ENCODE results near the gene LOXL1.

LOXL1 gene

DNA sequence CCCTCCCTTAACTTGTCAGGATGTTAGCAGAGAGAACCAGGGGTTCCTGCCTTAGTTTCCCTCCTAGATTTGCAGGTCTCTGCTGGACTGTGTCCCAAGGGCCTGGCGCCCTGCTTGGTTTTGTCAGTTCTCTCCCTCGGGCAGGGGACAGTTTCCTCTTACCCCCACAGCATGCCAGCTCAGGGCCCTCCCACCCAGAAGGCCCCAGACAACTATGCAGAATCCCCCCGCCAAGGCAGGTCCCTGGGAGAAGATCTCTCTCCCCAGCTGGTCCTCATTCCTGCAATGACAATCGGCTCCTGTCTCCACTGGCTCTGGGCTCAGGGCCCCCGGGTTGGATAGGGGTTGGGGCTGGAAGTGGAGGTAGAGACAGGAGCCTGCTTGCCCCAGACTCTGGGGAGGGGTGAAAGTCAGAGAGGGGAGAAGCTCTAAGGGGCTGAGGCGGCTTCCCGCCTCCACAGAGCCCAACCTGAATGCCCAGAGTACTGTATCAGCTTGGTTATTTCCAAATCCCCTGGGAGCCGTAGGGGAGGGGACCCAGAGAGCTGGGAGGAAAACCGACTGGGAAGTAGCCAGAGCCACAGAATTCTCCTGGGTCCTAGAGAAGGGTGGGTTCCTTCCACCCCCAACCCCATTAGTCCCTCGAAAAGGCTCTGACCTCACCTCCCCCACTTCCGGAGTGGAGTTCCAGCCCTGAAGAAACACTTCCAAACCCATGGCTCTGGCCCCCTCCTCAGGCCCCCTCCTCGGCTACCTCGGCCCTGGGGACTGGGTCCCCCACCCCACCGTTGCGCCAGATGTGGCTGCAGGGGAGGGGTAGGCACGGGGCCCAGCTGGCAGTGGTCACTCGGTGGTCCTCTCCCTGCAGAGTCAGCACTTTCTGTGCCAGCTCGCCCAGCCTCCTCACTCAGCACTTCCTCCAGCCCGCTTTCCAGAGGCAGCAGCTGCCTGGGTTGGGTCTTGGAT, 3.8 kb upstream of the LOXL1 start:
- in situ Hi-C loops (cut with HindIII; ENCODE audit: low sequenced_read_pairs) = loop anchor here (5.0 kb wide), 1 partner anchor 75 kb away; no protein-coding TSS in a partner anchor
- DNase-seq (ENCODE audit: low read depth) = peak; percentile 50
- no peak for TF ChIP-seq CTCF (IDR thresholded peaks at IDR 0.05; ENCODE audit: low read depth, low read length, missing control alignments)
- no peak overlapping the region for H3K4me3 ChIP-seq (ENCODE audit: low read depth, low read length)

DNA sequence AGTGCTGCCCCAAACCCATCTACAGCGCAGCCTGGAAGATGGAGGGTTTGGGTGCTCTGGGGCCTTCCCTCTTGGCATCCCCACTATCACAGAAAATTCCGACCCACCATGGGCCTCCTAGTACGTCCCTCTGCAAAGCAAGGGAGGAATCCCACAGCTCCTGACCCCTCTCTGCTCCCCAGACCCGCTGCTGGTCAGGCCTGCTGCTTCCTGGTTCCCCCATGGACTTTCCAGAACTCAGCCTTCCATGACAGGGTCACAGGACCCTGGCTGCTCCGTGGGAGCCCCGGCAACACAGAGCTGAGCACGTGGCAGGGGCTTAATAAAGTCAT, 3.1 kb upstream of the LOXL1 start:
- no peak for DNase-seq (ENCODE audit: low read depth)
- in situ Hi-C loops (cut with HindIII; ENCODE audit: low sequenced_read_pairs) = loop anchor here (5.0 kb wide), 1 partner anchor 76 kb away; no protein-coding TSS in a partner anchor
- H3K4me3 ChIP-seq (ENCODE audit: low read depth, low read length) = no peak overlapping the region
- TF ChIP-seq CTCF (IDR thresholded peaks at IDR 0.05; ENCODE audit: low read depth, low read length, missing control alignments) = no peak

- no peak for DNase-seq (ENCODE audit: low read depth)
- H3K4me3 ChIP-seq (ENCODE audit: low read depth, low read length) = peak overlapping the region; percentile 3
- TF ChIP-seq CTCF (IDR thresholded peaks at IDR 0.05; ENCODE audit: low read depth, low read length, missing control alignments) = no peak
- in situ Hi-C loops (cut with HindIII; ENCODE audit: low sequenced_read_pairs) = loop anchor here (5.0 kb wide), 1 partner anchor 76 kb away; no protein-coding TSS in a partner anchor
Measured at GRCh38 chr15:73923488-73924164, 2.6 kb upstream of the LOXL1 start.

DNA sequence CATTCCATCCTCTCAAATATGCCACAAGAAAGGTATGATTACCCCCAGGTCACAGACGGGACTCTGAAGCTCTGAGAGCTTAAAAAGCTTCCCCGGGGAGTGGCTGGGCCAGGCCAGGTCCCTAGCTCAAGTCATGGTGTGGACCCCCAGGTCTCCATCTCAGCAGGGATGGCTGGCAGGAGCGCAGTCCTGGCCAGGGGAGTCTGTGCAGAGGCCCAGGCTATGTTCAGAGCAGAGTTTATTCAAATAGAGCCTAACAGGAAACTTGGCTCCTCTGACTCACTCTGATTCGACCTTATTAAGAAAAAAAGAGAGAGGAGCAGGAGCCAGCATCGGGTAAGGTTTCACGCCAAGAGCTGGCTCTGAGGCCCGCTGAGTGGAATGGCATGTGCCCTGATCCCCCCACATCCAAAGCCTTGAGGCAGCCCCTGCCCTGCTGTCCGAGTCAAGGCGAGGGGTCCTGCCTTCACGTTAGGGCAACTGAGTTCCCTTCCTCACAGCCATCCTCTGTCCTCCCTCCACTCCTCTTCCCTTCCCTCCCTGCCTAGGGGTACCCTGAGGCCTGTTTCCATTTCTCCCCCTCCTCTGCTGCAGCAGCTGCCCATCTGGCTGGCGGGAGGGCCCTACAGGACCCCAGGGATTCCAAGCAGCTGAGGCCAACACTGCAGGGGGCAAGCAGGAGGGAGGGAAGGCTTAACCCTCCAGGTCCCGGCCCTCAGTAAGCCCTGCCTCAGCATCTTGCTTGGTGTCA, 1.9 kb upstream of the LOXL1 start:
- no peak for TF ChIP-seq CTCF (IDR thresholded peaks at IDR 0.05; ENCODE audit: low read depth, low read length, missing control alignments)
- H3K4me3 ChIP-seq (ENCODE audit: low read depth, low read length) = peak overlapping the region; percentile 3
- in situ Hi-C loops (cut with HindIII; ENCODE audit: low sequenced_read_pairs) = loop anchor here (5.0 kb wide), 1 partner anchor 77 kb away; no protein-coding TSS in a partner anchor
- DNase-seq (ENCODE audit: low read depth) = peak; percentile 74

DNA sequence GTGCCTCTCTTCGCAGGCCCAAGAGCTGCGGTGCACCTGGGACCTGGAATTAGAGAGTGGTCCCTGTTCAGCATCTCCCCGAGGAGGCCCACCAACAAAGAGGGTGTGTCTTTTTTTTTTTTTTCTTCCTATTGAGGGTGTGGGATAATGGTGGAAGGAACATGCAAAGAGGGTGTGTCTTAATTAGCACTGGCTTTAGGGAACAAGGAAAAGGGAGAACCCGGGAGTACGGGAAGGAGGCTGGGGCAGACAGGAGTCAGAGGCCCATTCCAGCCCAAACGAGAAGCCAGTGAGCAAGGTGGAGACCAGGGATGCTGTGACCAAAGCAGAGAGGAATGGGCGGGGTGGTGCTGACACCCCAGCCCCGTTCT, 429 bp upstream of the LOXL1 start:
- peak overlapping the region; percentile 80 for H3K4me3 ChIP-seq (ENCODE audit: low read depth, low read length)
- TF ChIP-seq CTCF (IDR thresholded peaks at IDR 0.05; ENCODE audit: low read depth, low read length, missing control alignments) = no peak
- in situ Hi-C loops (cut with HindIII; ENCODE audit: low sequenced_read_pairs) = no loop called here
- no peak for DNase-seq (ENCODE audit: low read depth)

DNA sequence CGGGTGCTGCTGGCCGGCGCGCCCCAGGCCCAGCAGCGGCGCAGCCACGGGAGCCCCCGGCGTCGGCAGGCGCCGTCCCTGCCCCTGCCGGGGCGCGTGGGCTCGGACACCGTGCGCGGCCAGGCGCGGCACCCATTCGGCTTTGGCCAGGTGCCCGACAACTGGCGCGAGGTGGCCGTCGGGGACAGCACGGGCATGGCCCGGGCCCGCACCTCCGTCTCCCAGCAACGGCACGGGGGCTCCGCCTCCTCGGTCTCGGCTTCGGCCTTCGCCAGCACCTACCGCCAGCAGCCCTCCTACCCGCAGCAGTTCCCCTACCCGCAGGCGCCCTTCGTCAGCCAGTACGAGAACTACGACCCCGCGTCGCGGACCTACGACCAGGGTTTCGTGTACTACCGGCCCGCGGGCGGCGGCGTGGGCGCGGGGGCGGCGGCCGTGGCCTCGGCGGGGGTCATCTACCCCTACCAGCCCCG, 777 bp downstream of the LOXL1 start:
- H3K4me3 ChIP-seq (ENCODE audit: low read depth, low read length) = peak overlapping the region; percentile 80
- in situ Hi-C loops (cut with HindIII; ENCODE audit: low sequenced_read_pairs) = no loop called here
- no peak for TF ChIP-seq CTCF (IDR thresholded peaks at IDR 0.05; ENCODE audit: low read depth, low read length, missing control alignments)
- DNase-seq (ENCODE audit: low read depth) = no peak
